HCEC 1CT (cell line): ENCODE results near the gene MYL9.

Experiments used
- DNase-seq: peaks from one replicate; pipeline ENCODE4 v3.0.0-alpha.2; 2017

Gene MYL9

GRCh38 chr20:36527331-36528125 lies 13.8 kb upstream of the MYL9 start:
- DNase-seq: no peak

GRCh38 chr20:36528176-36528874 lies 13.0 kb upstream of the MYL9 start:
- no peak for DNase-seq

- DNase-seq: no peak
These were observed 12.4 kb upstream of the MYL9 start for GRCh38 chr20:36528875-36529417.

GRCh38 chr20:36532388-36532787 lies 8.9 kb upstream of the MYL9 start:
- DNase-seq: no peak

- no peak for DNase-seq
These were observed 8.5 kb upstream of the MYL9 start for GRCh38 chr20:36532822-36533221.

GRCh38 chr20:36538026-36538722 lies 3.1 kb upstream of the MYL9 start:
- no peak for DNase-seq

GRCh38 chr20:36540551-36541211 lies 638 bp upstream of the MYL9 start:
- no peak for DNase-seq

- DNase-seq: peak; percentile 75
These were observed 609 bp downstream of the MYL9 start for GRCh38 chr20:36541768-36542488.

GRCh38 chr20:36542516-36543183 lies 1.3 kb downstream of the MYL9 start:
- DNase-seq: no peak

- DNase-seq: peak; percentile 82
These were observed 2.1 kb downstream of the MYL9 start for GRCh38 chr20:36543184-36544133.

- DNase-seq: peak; percentile 70
These were observed 3.1 kb downstream of the MYL9 start for GRCh38 chr20:36544134-36545018.

GRCh38 chr20:36546111-36546736 lies 4.9 kb downstream of the MYL9 start:
- no peak for DNase-seq

GRCh38 chr20:36547186-36548005 lies 6.1 kb downstream of the MYL9 start:
- no peak for DNase-seq

- DNase-seq: no peak
These were observed 6.6 kb downstream of the MYL9 start for GRCh38 chr20:36548006-36548315.

- DNase-seq: no peak
These were observed 7.6 kb downstream of the MYL9 start for GRCh38 chr20:36548704-36549627.

GRCh38 chr20:36549628-36549941 lies 8.3 kb downstream of the MYL9 start:
- DNase-seq: no peak
